Astrocyte of the cerebellum (primary cell): ENCODE data around the gene AGFG2.
"Not testable (repeated sequence)": the region's sequence is repeated elsewhere in the genome, so short reads cannot be mapped to it uniquely, and the experiment has no call there.

Source experiments
- DNase-seq: peaks from one replicate; pipeline ENCODE4 v3.0.0-alpha.2; 2011; ENCODE audit warnings: low read depth
- H3K4me3 ChIP-seq: 2 replicates; pipeline ENCODE4 v1.5.1; 2011; ENCODE audit warnings: mild to moderate bottlenecking, low read depth, low read length, moderate library complexity
- CTCF ChIP-seq: IDR thresholded peaks from 2 replicates; pipeline ENCODE4 v1.5.1; 2012; ENCODE audit warnings: low read length, low read depth, moderate library complexity, mild to moderate bottlenecking; ENCODE audit errors: missing control alignments
- in situ Hi-C: cut with HindIII; loops from 2 replicates; pipeline ENCODE4 v1.10.0; 2017; ENCODE audit warnings: low sequenced_read_pairs

The AGFG2 gene

GRCh38 chr7:100493476-100494264 lies 45.3 kb upstream of the AGFG2 start:
- DNase-seq = no peak
- TF ChIP-seq CTCF = no peak
- peak overlapping the region; percentile 7 for H3K4me3 ChIP-seq
- in situ Hi-C loops = no loop called here

GRCh38 chr7:100496509-100496908 lies 42.5 kb upstream of the AGFG2 start:
- no peak for TF ChIP-seq CTCF
- in situ Hi-C loops = no loop called here
- H3K4me3 ChIP-seq = no peak overlapping the region
- DNase-seq = no peak

GRCh38 chr7:100500743-100501142 lies 38.3 kb upstream of the AGFG2 start:
- in situ Hi-C loops, DNase-seq, H3K4me3 ChIP-seq: not testable (repeated sequence)

GRCh38 chr7:100504031-100504430 lies 35.0 kb upstream of the AGFG2 start:
- in situ Hi-C loops, H3K4me3 ChIP-seq, DNase-seq: not testable (repeated sequence)

- TF ChIP-seq CTCF = no peak
- in situ Hi-C loops = no loop called here
- no peak for DNase-seq
Observed at GRCh38 chr7:100504887-100505611, 34.0 kb upstream of the AGFG2 start.

GRCh38 chr7:100506356-100506923 lies 32.6 kb upstream of the AGFG2 start:
- no peak for DNase-seq
- no peak overlapping the region for H3K4me3 ChIP-seq
- in situ Hi-C loops = no loop called here
- TF ChIP-seq CTCF = no peak

More at GRCh38 chr7:100504887-100505611, 34.0 kb upstream of the AGFG2 start:
- H3K4me3 ChIP-seq = no peak overlapping the region

GRCh38 chr7:100509231-100509630 lies 29.8 kb upstream of the AGFG2 start:
- H3K4me3 ChIP-seq = no peak overlapping the region
- in situ Hi-C loops = no loop called here
- DNase-seq = peak; percentile 90
- no peak for TF ChIP-seq CTCF
